Duodenal mucosa (tissue), 2 donors: ENCODE measurements around the gene RCOR3.

ENCODE experiments used
- H3K27ac ChIP-seq: one replicate; pipeline ENCODE4 v1.7.0; 2013; ENCODE audit warnings: low read depth, low read length
- H3K27me3 ChIP-seq, 2 donors: one replicate each; pipeline ENCODE4 v1.7.0; 2013; ENCODE audit warnings: low read length in 2 of 2, control low read depth in 1 of 2; ENCODE audit not compliant: insufficient read depth in 2 of 2, control insufficient read depth in 1 of 2
- H3K36me3 ChIP-seq, 2 donors: one replicate each; pipeline ENCODE4 v1.7.0; 2013; ENCODE audit warnings: low read length in 2 of 2, control low read depth in 1 of 2; ENCODE audit not compliant: insufficient read depth in 2 of 2, control insufficient read depth in 1 of 2
- H3K4me1 ChIP-seq, 2 donors: one replicate each; pipeline ENCODE4 v1.7.0; 2013; ENCODE audit warnings: low read length in 2 of 2, control low read depth in 1 of 2; ENCODE audit not compliant: insufficient read depth in 2 of 2, control insufficient read depth in 1 of 2
- H3K4me3 ChIP-seq, 2 donors: one replicate each; pipeline ENCODE4 v1.7.0; 2013; ENCODE audit warnings: low read length in 2 of 2, low read depth in 1 of 2
- H3K9ac ChIP-seq, 2 donors: one replicate each; pipeline ENCODE4 v1.7.0; 2013; ENCODE audit warnings: low read length in 2 of 2, low read depth in 1 of 2
- H3K9me3 ChIP-seq, 2 donors: one replicate each; pipeline ENCODE4 v1.7.0; 2013; ENCODE audit warnings: low read length in 2 of 2, control low read depth in 1 of 2; ENCODE audit not compliant: control insufficient read depth in 1 of 2

RCOR3 gene

GRCh38 chr1:211323156-211324063, 64.2 kb downstream of the RCOR3 start:
- H3K4me1 ChIP-seq: peaks cover 8 to 16% of the 10 kb centered on the region in 2 donors
- H3K9ac ChIP-seq: no peak overlapping the region
- no peaks in the 10 kb centered on the region for H3K27me3 ChIP-seq
- no peak overlapping the region for H3K4me3 ChIP-seq
- H3K27ac ChIP-seq: no peak overlapping the region
- no peaks in the 10 kb centered on the region for H3K9me3 ChIP-seq
- H3K36me3 ChIP-seq: no peaks in the 10 kb centered on the region

GRCh38 chr1:211324992-211325775, 66.0 kb downstream of the RCOR3 start:
- H3K4me1 ChIP-seq: peaks cover 25 to 26% of the 10 kb centered on the region in 2 donors
- no peaks in the 10 kb centered on the region for H3K9me3 ChIP-seq
- H3K9ac ChIP-seq: no peak overlapping the region
- no peaks in the 10 kb centered on the region for H3K36me3 ChIP-seq
- H3K27me3 ChIP-seq: no peaks in the 10 kb centered on the region
- H3K4me3 ChIP-seq: no peak overlapping the region
- no peak overlapping the region for H3K27ac ChIP-seq

- Histone ChIP-seq H3K36me3 (no peaks in the 10 kb centered on the region), H3K27ac (peak overlapping the region; percentile 17), H3K9ac (peak overlapping the region; percentile 63 to 73), H3K4me3 (peak overlapping the region; percentile 75 to 80), H3K9me3 (no peaks in the 10 kb centered on the region), H3K27me3 (no peaks in the 10 kb centered on the region), H3K4me1 (peaks cover 32% of the 10 kb centered on the region in 2 donors)
Observed at GRCh38 chr1:211326140-211326527, 67.0 kb downstream of the RCOR3 start.

GRCh38 chr1:211326528-211327345, 67.6 kb downstream of the RCOR3 start, which contains the start of gene TRAF5:
Gene TRAF5 (plus strand): TSS chr1:211326833. CDS start chr1:211353240, 26,407 bp downstream.
- peak within 1 kb of the TSS; percentile 71 to 73 for H3K9ac ChIP-seq
- no peaks in the 10 kb centered on the region for H3K9me3 ChIP-seq
- peak within 1 kb of the TSS; percentile 78 to 80 for H3K4me3 ChIP-seq
- H3K4me1 ChIP-seq: peaks cover 32 to 33% of the 10 kb centered on the region in 2 donors
- no peaks in the 10 kb centered on the region for H3K27me3 ChIP-seq
- H3K27ac ChIP-seq: peak within 1 kb of the TSS; percentile 51
- H3K36me3 ChIP-seq: no peaks in the 10 kb centered on the region

- Histone ChIP-seq H3K9ac (peak overlapping the region; percentile 58 to 71), H3K36me3 (no peaks in the 10 kb centered on the region), H3K27me3 (no peaks in the 10 kb centered on the region), H3K4me3 (peak overlapping the region; percentile 78 to 80), H3K4me1 (peaks cover 39 to 40% of the 10 kb centered on the region in 2 donors), H3K27ac (peak overlapping the region; percentile 51), H3K9me3 (no peaks in the 10 kb centered on the region)
Observed at GRCh38 chr1:211327346-211327921, 68.3 kb downstream of the RCOR3 start.

GRCh38 chr1:211328084-211328694, 69.0 kb downstream of the RCOR3 start:
- Histone ChIP-seq H3K9me3 (no peaks in the 10 kb centered on the region), H3K27ac (no peak overlapping the region), H3K27me3 (no peaks in the 10 kb centered on the region), H3K4me1 (peaks cover 39 to 44% of the 10 kb centered on the region in 2 donors), H3K4me3 (peak overlapping the region; percentile 19 to 78), H3K36me3 (no peaks in the 10 kb centered on the region), H3K9ac (peak overlapping the region; percentile 58 to 71)

- H3K9me3 ChIP-seq: no peaks in the 10 kb centered on the region
- peak overlapping the region; percentile 10 to 52 for H3K9ac ChIP-seq
- peak overlapping the region; percentile 19 to 21 for H3K4me3 ChIP-seq
- no peaks in the 10 kb centered on the region for H3K36me3 ChIP-seq
- no peak overlapping the region for H3K27ac ChIP-seq
- no peaks in the 10 kb centered on the region for H3K27me3 ChIP-seq
- peaks cover 45% of the 10 kb centered on the region in 2 donors for H3K4me1 ChIP-seq
Observed at GRCh38 chr1:211328866-211329475, 69.8 kb downstream of the RCOR3 start.

GRCh38 chr1:211329764-211330201, 70.6 kb downstream of the RCOR3 start:
- H3K36me3 ChIP-seq: no peaks in the 10 kb centered on the region
- H3K4me1 ChIP-seq: peaks cover 47 to 49% of the 10 kb centered on the region in 2 donors
- H3K9ac ChIP-seq: peak overlapping the region in 1 of 2 donors; percentile 52
- H3K9me3 ChIP-seq: no peaks in the 10 kb centered on the region
- H3K27ac ChIP-seq: no peak overlapping the region
- H3K27me3 ChIP-seq: no peaks in the 10 kb centered on the region
- peak overlapping the region; percentile 19 to 33 for H3K4me3 ChIP-seq
